ENCODE measurements around the gene LRIT1.

DNA sequence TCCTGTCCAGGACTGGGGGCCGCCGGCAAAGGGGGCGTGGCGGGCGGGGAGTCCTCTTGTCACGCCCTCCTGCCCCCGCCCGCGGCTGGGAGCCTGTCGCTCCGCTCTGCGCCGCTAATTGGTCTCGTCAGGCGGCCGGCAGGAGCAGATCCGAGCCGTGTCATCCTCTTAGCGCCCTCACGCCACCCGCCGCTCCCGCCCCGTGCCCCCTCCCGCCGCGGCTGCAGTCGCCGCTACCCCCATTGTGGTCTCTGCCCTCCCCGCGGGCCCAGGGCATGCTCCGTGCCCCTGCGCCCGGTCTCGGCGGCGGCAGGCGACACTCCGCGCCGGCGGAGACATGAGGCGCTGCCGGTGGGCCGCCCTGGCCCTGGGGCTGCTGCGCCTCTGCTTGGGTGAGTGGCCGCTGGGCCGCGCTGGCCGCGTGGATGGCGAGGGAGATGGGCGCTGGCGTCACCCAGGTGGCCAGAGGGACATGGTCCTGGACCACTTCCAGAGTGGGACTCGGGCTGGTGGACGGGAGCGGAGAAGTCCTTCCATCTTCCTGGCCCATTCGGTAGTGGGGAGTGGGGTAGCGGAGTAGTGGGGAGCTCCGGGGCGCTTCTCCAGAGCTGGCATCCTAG is 46.8 kb downstream of the LRIT1 start, which contains the start of gene CDHR1:
- TF ChIP-seq, protein P1, sequence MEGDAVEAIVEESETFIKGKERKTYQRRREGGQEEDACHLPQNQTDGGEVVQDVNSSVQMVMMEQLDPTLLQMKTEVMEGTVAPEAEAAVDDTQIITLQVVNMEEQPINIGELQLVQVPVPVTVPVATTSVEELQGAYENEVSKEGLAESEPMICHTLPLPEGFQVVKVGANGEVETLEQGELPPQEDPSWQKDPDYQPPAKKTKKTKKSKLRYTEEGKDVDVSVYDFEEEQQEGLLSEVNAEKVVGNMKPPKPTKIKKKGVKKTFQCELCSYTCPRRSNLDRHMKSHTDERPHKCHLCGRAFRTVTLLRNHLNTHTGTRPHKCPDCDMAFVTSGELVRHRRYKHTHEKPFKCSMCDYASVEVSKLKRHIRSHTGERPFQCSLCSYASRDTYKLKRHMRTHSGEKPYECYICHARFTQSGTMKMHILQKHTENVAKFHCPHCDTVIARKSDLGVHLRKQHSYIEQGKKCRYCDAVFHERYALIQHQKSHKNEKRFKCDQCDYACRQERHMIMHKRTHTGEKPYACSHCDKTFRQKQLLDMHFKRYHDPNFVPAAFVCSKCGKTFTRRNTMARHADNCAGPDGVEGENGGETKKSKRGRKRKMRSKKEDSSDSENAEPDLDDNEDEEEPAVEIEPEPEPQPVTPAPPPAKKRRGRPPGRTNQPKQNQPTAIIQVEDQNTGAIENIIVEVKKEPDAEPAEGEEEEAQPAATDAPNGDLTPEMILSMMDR (conservative IDR thresholded peaks at IDR 0.05; ENCODE audit: low read length), result no peak
- TF ChIP-seq EZH2phosphoT487 (IDR thresholded peaks at IDR 0.05; ENCODE audit: borderline replicate concordance), result no peak

All from Loucy (cell line).